HG02943 (cell line): ENCODE results near the gene HSD11B1L.
"Not testable (repeated sequence)": the region's sequence is repeated elsewhere in the genome, so short reads cannot be mapped to it uniquely, and the experiment has no call there.

ENCODE experiments used
- ATAC-seq: cut with Tn5 transposase; IDR thresholded peaks from one replicate; pipeline ENCODE4 v1.9.1; 2021; ENCODE audit warnings: mild to moderate bottlenecking, low read depth, moderate library complexity; ENCODE audit not compliant: unreplicated experiment

The HSD11B1L gene

DNA sequence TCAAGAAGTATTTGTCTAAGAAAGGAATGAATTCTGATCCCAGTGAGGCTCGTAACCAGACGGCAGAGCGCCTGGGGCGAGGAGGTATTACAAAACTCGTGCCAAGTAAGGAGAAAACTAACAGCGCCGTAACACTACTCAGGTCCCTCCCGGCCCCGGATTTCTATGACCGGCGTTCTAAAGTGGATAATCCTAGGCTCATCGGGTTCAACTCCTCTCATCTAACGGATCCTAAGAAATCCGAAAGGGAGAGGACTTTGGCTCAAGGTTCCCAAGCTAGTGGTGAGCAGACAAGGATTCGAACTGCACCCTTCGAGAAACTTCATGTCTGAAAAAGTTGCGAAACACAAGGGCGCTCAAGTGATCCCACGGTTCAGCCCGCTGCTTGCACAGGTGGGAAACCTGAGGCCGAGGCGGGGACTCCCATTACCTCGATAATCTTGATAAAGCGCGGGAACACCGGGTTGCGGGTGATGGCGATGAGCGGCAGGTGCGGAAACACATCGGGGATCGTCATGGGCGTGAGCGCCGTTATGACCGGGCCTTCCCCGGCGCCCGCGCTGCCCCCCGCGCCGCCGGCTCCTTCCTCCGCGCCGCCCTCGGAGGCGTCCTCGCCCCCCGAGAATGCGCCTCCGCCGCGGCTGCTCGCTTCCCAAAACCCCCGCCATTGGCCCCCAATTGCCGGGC, 38.6 kb downstream of the HSD11B1L start:
- no peak for ATAC-seq

DNA sequence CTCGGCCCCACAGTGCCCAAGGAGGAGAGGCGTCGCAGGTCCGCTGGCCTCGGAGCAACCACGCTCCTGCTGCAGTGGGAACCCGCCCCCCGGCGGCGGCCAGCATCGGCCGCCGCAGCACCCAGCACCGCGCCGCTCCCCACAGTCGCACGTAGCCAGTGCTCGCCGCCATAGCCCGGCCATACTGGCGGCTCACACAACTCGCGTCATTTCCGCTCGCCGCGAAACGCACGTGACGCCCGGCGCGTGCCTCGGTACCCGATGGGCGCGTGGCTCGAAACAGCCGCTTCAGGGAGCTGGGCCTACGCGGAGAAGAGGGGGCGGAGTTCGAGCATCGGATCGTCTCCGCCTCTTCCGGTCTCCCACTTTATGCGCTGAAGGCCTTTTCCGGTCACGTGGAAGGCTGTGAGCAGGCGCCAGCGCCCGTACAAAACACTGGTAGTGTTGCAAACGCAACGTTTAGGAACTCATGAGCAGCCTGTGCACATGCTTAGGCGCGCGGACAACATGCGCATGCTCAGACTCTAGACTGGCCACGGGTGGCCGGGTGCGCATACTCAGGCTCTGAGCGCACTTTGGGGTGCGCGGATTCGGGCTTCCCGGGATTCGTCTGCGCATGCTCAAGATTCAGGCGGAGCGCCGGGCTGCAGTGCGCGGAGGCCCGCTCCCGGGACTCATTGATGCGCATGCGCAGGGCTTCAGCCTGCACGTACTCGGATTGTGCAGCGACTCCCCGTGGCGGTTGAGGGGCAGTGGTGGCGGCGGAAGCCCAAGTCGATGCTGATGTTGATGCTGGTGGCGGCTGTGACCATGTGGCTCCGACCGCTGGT, 39.3 kb downstream of the HSD11B1L start, which contains the start of the genes CATSPERD and LONP1:
Gene CATSPERD (plus strand): TSS at position 677 of the 830 bp plus-strand sequence. CDS start 101 bp downstream, at position 778.
Gene LONP1 (minus strand): TSS at position 186 of the 830 bp plus-strand sequence. CDS start 14 bp downstream, at position 172.
- ATAC-seq: peak; percentile 85

DNA sequence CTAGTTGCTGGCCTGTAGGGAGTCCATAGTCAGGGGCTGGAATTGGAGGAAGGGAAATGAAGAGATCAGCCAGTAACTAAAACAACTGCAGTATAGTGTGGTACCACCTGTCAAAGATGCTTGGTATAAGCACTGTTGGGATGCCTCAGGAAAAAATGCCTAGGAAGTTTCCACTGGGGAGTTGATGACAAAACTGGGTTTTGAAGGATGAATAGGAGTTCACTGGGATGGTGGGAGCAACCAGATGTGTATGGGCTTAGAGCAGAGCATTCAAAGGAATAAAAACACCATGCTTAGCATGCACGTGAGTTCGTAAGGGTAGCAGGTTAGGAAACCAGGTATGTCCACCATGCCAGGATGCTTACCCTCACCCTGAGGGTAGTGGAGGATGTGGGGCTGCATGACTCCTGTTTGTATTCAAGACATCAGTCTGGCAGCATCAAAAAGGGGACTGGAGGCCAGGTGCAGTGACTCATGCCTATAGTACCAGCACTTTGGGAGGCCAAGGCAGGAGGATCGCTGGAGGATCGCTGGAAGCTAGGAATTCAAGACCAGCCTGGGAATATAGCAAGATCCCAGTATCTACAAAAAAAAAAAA, 46.7 kb downstream of the HSD11B1L start:
- no peak for ATAC-seq

DNA sequence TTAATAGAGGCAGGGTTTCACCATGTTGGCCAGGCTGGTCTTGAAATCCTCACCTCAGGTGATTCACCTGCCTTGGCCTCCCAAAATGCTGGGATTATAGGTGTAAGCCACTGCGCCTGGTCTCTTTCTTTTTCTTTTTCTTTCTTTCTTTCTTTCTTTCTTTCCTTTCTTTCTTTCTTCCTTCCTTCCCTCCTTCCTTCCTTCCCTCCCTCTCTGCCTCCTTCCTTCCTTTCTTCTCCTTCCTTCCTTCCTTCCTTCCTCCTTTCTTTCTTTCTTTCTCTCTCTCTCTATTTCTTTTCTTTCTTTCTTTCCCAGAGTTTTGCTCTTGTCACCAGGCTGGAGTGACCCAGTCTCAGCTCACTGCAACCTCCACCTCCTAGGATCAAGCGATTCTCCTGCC, 52.3 kb downstream of the HSD11B1L start:
- ATAC-seq: not testable (repeated sequence)
